NCI-H748 (cell line): ENCODE measurements around the gene DIP2B.

Source experiments
- DNase-seq: peaks from one replicate; lab custom pipeline; 2025; ENCODE audit not compliant: unreplicated experiment; lab: John Stamatoyannopoulos, UW

The DIP2B gene

DNA sequence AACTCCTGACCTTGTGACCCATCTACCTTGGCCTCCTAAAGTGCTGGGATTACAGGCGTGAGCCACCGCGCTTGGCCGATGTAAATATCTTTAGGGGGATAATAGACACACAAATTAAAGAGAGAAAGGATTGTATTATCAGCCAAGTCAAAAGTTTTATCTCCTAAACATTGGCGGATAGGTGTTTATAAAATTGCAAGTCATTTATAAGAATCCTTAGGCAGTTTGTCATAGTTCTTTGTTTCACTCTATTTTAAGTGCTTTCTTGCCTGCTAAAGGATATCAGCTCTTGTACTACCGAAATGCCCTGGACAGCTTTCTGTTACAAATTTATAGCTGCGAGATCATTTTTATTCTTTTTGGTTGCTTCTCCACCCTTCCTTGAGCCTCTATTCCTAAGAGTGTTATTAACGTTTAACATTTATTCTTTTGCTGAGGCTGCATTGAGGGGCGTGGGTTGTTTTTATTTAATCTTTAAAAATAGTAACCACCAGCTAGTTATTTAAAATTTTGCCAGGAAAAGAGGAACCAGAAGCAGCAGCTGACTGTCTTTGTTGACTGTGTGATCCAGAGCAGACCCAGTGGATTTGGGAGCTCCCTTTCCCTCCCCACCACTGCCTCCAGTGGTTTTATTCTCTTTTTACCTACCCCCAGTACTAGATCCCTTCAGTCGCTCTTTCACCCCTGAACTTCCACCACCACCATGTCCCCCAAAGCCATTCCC is 106.4 kb downstream of the DIP2B start:
- DNase-seq = no peak

DNA sequence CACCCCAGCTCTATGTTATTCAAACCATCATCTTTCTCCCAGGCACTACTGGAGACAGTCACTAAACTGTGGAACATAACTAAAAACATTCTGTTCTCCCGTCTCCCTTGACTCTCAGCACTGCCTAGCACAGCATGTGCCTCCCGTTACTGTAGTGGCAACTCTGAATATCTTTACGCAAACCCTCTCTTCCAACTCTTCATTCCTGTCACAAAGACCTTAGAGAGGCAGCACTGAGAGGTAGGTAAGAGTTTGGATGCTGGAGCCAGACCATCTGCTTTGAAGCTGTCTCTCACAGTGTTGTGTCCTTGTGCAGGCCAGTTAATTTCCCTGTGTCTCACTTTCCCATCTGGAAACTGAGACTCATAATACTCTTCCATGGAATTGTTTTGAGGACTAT is 108.1 kb downstream of the DIP2B start:
- no peak for DNase-seq

DNA sequence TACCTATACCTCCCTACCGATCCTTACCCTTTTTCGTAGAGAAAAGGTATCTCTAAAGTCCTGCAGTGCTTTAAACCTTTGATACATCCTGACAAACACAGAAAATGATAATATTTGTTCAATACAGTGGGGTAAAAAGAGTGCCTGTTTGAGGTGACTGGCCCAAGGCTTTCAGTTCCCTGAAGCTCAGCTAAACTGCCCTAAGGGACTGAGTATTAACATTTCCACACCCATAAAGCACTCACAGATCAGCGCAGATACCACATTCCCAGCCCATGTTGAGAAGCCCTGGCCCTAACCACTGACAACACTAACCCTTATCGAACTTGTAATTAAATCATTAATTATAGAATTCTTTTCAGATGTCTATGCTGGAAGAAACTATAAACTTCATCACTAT is 108.7 kb downstream of the DIP2B start:
- DNase-seq = no peak

DNA sequence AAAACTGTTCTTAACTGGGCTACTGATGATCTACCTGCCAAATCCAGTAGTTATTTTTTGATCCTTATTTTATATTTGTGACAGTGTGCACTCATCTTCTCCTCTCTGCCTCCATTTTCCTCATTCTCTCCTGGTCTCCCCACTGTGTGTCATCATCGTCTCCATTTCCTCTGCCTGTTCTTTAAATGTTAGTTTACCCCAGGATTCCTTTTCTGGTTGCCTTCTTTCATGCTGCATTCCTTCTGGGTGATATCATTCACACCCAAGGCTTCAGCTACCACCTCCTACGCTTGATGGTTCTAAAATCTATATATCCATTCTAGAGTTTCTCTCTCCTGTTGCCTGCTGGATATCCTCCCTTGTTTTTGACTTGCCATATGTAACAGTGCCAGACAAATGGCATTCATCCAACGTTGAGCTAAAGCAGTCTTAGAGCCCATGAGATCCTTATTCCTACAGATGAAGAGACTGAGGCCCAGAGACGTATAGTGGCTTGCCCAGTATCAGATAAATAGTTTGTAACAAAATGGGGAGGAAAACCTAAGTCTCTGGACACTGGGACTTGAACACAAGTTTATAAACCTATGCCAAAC is 109.5 kb downstream of the DIP2B start:
- no peak for DNase-seq

DNA sequence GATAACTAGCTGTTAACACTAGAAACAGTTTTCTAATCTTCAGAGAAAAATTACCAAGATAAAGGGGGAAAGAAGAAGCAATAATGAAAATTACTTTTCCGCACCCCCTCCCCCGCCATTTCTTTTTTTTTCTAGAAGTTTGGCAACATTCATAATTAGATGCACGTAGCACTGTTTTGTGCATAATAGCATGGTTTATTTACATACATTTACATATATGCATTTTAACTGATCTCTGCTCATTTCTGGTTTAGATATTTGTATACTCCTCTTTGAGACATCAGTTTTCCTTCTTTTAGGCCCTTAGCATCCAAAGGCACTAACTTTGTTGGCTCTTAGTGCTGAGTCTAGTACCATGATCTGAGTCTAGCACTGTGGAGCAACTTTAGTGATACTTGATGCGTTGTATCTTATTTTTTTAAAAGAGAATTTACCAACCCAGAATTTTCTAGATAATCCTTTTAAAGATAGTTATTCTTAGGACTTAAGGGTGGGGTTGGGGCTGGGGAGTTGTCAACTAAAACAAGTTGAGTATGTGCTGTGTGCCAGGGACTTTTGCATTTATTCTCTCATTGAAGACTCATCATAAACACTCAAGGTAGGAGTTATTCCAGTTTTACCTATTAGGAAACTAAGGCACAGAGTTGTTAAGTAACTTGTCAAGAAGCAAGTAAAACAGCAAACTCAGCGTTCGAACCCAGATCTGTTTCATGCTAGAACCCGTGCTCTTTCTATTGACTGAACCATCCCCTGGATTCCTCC is 110.5 kb downstream of the DIP2B start:
- no peak for DNase-seq

DNA sequence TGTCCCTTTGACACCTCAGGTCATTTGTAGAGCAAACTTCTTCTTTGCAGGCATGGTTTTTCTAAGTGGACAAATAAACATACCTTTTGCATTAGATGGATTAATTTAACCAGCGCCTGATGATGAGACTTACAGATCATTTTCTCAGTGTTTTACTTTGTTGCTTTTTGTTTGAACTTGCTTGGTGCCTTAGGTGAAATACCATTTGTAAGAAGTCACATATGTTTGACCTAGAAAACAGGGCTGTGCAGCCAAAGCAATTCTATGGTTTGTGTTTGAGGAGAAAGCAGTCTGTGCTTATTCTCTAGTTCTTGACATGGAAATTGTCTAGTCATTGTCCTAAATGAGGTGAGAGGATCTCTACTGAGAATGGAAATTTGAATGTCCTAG is 111.1 kb downstream of the DIP2B start:
- no peak for DNase-seq

DNA sequence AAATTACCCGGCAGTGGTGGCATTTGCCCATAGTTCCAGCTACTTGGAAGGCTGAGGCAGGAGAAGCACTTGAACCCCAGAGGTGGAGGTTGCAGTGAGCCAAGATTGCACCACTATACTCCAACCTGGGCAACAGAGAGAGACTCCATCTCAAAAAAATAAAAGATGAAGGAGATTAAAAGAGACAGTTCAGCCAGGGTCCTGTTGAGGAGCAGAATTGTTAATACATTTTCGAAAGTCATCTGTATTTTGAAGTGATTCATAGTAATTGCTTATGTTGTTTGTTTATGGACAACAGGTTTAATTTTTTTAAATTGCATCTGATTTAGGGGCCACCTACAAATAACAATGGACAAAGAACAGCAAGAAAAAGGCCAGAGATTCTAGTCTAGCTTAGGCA is 112.9 kb downstream of the DIP2B start:
- DNase-seq = no peak

DNA sequence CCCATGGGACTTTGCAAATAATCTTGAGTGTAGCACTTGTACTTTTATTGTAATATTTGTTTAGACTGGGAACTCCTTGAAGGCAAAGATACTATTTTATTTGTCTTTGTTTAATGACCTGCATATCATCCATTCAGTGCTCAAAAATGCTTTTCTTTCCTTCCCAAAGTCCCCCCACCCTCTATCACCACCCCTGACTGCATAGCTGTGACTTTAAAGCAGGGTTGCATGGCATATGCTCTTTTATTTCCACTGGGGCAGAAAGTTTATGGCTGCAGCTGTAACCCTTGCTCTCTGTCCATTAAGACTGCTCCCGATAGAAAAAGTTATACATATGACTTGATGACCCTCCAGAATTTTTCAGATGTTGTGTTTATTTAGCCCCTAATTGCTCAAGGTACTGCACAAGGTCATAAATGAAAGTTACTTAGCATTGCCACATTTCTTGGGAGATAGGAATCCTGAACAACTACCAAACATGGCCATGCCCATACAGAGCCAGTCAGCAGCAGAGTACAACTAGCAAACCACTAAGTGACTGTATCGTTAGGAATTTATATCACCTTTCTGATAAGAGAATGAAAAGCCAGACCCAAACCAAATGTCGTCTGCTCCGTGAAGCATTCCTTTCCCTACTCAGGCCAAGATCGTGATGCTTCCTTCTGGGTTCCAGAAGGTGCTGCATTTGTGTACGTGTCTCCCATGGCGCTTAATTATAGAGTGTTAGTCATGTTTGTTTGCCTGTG is 114.3 kb downstream of the DIP2B start:
- DNase-seq = peak; percentile 72

DNA sequence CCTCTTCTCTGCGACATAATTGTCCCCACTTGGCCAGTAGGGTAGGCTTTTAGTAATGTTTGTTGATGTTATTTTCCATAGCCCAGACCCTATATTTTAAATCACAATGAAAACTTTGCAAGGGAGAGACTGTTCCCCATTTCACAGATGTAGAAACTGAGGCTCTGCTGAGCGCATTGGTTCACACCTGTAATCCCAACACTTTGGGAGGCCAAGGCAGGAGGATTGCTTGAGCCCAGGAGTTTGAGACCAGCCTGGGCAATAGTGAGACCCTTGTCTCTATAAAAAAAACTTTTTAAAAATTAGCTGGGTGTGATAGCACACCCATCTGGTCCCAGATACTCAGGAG is 114.8 kb downstream of the DIP2B start:
- DNase-seq = no peak

DNA sequence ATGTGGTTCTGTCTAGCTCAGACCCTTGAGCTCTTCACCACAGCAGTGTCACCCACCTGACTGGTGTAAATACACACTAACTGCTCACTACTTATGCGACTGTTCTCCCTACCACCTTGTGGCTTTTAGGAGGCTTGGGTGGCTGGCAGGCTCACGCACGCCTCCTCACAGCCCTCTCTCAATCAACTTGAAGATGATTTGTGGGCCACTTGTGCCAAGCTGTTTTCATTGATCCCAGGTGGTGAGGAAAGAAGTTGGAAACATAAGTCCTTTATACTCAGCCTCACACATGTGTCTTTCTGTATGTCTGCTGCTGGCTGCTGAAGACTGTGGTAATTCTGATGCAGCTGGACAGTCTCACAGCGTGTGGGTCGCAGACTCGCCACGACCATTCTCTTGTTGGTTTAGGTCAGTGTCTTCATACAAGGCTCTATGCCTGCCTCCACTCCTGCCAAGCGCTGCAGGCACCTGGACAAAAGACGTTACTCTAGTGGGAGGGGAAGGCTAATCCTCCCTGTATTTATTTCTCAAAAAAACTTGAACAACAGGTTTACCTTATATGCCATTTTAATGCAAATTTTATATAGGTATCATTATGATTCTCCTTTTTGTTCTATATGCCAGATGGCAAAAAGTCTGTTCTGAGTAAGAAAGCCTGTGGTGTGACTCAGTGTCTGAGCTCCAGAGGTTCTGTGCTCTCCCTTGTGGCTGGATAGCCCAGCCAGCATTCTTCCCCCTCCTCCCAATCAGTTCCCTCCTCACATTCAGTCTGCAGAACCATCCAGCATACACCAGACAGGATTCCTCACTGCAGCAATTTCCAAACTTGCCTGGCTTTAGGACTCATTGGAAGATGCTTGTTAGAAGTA is 115.6 kb downstream of the DIP2B start:
- DNase-seq = peak; percentile 52

DNA sequence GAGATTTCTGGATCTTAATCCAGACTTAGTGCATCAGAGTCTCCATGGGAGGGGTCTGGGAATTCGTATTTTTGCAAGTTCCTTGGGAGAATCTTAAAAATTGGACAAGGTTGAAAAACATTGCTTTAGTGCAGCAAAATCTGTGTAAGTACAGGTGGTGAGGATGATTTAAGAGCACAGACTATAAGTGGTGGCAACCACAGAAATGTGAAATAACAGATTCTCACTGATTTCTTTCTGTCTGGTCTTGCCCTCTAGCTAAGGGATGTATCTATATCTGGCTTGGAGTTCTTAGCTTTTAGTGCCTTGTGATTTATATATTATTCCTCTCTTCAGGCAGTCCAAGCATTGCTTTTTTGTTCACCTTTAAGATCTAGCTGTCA is 116.2 kb downstream of the DIP2B start:
- DNase-seq = no peak

DNA sequence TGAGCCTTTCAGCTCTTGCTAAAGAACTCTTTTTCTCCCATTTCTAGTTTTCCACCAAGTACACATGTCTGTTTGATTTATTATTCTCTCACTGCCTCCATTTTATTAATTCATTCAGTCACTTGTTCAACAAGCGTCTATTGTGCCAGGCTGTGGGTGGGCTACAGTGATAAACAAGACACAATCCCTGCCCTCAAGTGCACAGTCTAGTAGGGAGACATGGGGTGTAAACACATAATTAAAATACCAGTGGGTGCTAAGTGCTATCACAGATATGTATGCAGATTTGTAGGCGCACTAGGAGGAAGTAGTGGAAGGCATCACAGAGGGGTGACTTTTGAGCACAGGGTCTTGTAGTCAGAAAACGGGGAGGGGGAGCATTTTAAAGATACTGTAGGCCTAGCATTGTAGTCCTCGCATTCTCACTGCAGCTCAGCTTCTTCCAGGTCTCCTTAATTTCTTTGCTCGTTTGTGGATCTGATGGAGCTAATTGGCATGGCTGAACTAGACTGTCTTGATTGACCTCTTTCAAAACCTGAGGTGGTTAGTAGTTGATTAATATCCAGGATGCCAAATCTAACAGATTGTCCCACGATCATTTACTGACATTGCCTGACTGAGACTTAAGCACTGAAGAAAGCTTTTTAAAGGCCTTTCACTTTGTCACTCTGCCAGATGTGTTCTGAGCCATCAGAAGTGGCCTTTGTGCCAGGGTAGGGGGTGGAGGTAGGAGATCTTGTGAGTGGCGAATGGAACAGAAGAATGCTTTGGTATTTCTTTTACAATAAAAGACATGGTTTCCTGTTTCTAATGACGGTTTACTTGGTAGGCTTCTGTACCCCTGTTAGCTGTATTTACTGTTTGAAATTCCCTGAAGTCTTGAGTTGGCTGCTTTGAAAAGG is 116.9 kb downstream of the DIP2B start:
- no peak for DNase-seq

DNA sequence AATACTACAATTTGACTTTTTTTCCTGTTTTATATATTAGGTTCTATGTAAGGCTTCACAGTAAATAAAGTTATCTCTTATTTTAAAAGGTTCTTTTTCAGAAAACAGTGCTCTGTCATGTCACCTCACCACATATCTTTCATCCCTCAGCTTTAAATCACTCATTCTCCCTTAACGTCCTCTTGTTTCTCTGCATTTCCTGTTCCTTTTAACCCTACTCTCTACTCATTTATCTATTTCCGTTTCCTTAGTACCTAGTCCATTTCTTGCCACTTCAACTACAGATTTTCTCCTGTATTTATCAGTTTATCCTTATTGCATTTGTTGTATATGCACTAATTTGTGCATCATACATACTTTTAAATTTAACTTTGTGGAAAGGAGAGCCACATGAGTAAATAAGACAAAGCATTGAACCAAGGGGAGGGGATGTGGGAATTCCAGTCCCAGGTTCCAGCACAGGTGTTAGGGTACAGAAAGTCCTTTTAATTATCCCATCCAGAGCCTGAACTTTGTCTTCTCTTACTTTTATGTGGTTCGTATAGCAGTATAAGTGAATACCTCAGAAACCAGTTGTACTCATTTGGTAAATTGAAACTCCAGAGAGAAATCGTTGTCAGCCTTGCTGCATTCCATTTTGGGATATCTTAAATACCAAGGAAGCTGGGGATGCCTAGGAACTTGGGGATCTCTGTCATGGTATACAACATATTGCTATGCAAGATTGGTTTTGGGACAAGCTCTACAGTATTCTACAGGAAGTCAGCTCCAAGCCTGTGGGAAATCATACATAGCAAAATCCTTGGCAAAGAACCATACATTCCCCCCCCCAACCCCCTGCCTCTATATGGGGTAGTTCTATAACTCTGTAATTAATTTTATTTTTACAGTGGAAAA is 120.5 kb downstream of the DIP2B start:
- no peak for DNase-seq

DNA sequence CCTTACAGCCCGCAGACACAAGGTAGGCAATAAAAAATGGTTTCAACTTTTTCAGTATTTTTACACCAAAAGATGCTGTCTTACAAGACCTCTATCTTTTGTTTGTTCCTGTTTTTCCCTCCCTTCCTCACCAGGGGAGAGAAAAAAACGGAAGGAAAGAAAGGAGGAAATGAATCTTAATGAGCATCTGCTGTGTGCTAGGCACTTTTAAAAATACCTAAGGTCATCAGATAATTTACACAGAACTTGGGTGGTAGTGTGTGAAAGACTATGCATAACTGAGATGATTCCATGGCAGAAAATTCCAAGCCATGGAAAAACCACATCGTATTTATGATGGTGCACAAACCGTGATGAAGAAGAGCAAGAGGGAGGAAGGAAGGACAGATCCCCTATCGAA is 121.2 kb downstream of the DIP2B start:
- no peak for DNase-seq

DNA sequence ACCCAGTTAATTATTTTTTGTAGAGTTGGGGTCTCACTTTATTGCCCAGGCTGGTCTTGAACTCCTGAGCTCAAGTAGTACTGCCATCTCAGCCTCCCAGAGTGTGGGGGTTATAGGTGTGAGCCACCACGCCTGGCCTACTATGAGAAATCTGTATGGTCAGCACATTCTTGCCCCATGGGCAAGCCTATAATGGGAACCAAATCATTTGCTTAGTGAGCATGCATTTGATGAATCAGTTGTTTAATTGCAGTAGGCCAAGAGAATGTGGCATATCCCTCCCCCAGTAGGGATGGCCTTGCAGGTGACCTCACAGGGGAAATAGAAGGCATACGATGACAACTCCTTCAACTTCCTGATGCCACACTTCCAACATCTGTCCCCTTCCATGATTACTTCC is 122.7 kb downstream of the DIP2B start:
- no peak for DNase-seq

DNA sequence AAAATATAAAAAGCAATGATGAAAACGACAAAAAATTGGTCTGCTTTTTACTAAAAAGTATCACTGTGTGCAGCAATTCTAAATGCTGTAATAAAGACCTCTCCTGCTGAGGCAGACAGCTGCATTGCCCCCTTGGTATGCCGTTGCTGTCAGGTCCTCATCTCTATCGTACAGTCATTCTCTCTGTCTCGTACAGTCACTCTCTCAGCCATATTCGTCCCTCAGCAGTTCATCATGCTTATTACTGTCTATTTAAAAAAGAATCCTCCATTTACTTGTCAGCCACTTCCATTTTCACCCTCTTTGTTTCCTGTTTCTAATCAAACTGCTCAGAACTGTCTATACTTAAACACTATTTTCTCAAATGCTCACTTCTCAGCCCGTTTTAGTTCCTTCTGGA is 123.6 kb downstream of the DIP2B start:
- DNase-seq = no peak

DNA sequence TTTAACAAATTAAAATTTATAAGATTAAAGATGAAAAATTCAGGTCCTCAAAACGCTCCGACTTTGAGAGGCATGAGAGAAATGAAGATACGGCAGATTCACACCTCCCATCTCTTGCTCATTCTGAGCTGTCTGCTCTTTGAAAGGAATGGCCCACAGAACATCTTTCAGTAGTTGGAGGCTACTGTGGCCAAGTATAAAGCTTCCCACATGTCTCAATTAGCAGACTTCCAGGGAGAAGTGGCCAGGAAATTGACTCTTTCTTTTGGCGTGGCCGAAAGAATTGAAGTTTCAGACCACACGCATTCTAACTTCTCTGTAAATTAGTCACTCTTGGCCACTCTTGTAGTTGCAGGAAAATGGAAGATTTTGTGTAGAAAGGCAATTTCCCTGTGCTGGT is 129.2 kb downstream of the DIP2B start:
- DNase-seq = no peak

DNA sequence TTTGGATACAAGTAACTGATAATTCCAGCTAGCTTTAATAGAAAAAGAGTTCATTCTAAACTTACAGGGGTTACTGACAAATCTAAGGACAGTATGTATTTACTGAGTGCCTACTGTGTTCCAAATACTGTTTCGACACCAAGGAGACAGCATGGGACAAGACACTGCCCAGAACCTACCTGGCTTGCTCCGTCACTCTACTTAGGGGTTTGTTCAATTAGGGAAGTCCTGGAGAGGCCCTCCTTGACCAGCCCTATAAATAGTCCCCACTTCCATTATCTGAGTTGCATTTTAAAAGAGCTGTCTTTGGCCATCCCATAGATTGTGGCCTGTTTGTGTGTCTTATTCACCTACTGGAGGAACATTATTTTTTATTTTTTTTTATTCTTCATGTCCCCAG is 129.6 kb downstream of the DIP2B start:
- no peak for DNase-seq

DNA sequence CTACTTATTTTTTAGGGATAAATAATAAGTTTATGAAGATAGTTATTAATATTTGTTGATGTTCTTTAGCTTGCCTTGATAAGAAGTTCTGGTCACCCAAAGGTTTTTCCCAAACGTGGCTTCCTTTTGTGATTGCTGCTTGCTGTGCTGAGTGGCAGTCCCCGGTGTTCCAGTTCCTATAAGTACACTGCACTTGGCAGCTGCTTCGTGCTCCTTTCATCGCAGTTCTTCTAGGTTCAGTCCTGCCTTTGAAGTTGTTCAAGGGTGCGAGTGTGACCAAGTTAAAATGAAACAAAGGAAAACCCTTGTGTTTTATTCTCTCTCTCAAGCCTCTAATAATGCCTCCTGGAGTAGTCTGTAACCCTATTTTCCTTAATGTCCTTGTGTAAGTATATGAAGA is 130.6 kb downstream of the DIP2B start:
- no peak for DNase-seq
